ENCODE results near the gene ABTB2.
"Not testable (repeated sequence)": the region's sequence is repeated elsewhere in the genome, so short reads cannot be mapped to it uniquely, and the experiment has no call there.

The ABTB2 gene

GRCh38 chr11:34234086-34234740, 123.6 kb downstream of the ABTB2 start:
- DNase-seq: peak; percentile 93

GRCh38 chr11:34233215-34233614, 124.6 kb downstream of the ABTB2 start:
- DNase-seq: no peak

- no peak for DNase-seq
Measured at GRCh38 chr11:34232807-34233206, 125.0 kb downstream of the ABTB2 start.

GRCh38 chr11:34226210-34226609, 131.6 kb downstream of the ABTB2 start:
- no peak for DNase-seq

- DNase-seq: no peak
Measured at GRCh38 chr11:34225091-34225490, 132.7 kb downstream of the ABTB2 start.

- DNase-seq: no peak
Measured at GRCh38 chr11:34224434-34224966, 133.3 kb downstream of the ABTB2 start.

GRCh38 chr11:34223907-34224306, 133.9 kb downstream of the ABTB2 start:
- no peak for DNase-seq

GRCh38 chr11:34223021-34223813, 134.6 kb downstream of the ABTB2 start:
- DNase-seq: peak; percentile 88

- no peak for DNase-seq
Measured at GRCh38 chr11:34222030-34222429, 135.8 kb downstream of the ABTB2 start.

GRCh38 chr11:34219941-34220370, 137.9 kb downstream of the ABTB2 start:
- DNase-seq: no peak

- no peak for DNase-seq
Measured at GRCh38 chr11:34219279-34219678, 138.5 kb downstream of the ABTB2 start.

- DNase-seq: not testable (repeated sequence)
Measured at GRCh38 chr11:34218756-34219155, 139.1 kb downstream of the ABTB2 start.

- no peak for DNase-seq
Measured at GRCh38 chr11:34218067-34218466, 139.7 kb downstream of the ABTB2 start.

- no peak for DNase-seq
Measured at GRCh38 chr11:34216706-34217105, 141.1 kb downstream of the ABTB2 start.

GRCh38 chr11:34215806-34216453, 141.9 kb downstream of the ABTB2 start:
- DNase-seq: no peak

GRCh38 chr11:34214961-34215805, 142.6 kb downstream of the ABTB2 start:
- peak; percentile 83 for DNase-seq

- no peak for DNase-seq
Measured at GRCh38 chr11:34213366-34213765, 144.4 kb downstream of the ABTB2 start.

- no peak for DNase-seq
Measured at GRCh38 chr11:34212566-34212965, 145.2 kb downstream of the ABTB2 start.

GRCh38 chr11:34209809-34210208, 148.0 kb downstream of the ABTB2 start:
- DNase-seq: no peak

GRCh38 chr11:34208266-34209135, 149.3 kb downstream of the ABTB2 start:
- DNase-seq: no peak

- DNase-seq: no peak
Measured at GRCh38 chr11:34207487-34208180, 150.2 kb downstream of the ABTB2 start.
